ENCODE results near the gene TP53AIP1. TPM values are rescaled to one million over a fixed set of nuclear protein-coding genes. Genes with fewer than 3 reads are reported as not detected.
A peak's percentile ranks its signal among the peaks of the same experiment; 100 is the strongest.

Gene TP53AIP1
- total RNA-seq, 2 experiments from 2014 or later = not detected

DNA sequence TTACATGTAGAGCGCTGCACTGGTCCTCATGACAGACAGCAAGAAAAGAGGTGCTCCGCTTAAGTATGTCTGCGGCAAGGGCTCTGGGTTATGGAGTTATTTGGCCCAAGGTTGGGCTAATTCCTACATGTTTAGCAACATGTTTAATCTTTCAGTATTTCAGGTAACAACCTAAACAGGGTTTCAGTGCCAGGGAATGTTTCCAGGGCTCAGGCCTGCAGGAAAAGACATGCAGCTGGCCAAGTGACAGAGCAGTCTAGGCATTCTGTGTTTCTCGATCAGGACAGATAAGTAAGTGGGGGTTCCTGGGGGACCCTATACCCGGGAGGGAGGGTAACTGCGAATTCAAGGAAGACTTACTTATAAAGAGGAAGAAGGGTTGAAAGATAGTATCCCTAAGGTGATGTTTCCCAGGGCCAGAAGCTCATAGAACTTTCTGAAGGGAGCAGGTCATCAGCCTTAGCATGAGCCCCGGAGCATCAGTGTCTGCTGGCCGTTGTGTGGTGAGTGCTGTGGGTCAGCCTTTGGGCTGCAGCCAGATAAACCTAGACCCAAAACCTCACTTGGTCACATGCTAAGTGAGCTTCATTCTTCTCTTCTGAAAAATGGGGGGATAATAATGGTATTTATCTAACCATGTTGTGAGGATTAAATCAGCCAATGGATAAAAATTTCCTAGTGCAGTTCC is 33.1 kb downstream of the TP53AIP1 start:
- no peak for DNase-seq
- H3K4me1 Mint-ChIP-seq (ENCODE audit: low read depth) = peaks cover 9% of the 10 kb centered on the region
- H3K27ac Mint-ChIP-seq = no peak overlapping the region
- TF ChIP-seq, protein P1, sequence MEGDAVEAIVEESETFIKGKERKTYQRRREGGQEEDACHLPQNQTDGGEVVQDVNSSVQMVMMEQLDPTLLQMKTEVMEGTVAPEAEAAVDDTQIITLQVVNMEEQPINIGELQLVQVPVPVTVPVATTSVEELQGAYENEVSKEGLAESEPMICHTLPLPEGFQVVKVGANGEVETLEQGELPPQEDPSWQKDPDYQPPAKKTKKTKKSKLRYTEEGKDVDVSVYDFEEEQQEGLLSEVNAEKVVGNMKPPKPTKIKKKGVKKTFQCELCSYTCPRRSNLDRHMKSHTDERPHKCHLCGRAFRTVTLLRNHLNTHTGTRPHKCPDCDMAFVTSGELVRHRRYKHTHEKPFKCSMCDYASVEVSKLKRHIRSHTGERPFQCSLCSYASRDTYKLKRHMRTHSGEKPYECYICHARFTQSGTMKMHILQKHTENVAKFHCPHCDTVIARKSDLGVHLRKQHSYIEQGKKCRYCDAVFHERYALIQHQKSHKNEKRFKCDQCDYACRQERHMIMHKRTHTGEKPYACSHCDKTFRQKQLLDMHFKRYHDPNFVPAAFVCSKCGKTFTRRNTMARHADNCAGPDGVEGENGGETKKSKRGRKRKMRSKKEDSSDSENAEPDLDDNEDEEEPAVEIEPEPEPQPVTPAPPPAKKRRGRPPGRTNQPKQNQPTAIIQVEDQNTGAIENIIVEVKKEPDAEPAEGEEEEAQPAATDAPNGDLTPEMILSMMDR (IDR thresholded peaks at IDR 0.05) = no peak
- intact Hi-C loops (cut with micrococcal nuclease) = no loop called here
- no peak for ATAC-seq
- no peaks in the 10 kb centered on the region for H3K9me3 Mint-ChIP-seq
- H3K36me3 Mint-ChIP-seq (ENCODE audit: low read depth) = no peaks in the 10 kb centered on the region
- ChIA-PET CTCF (interaction anchor here (1.5 to 10.4 kb wide), 2 partner anchors 16 to 25 kb away, joined by 3 to 123 read pairs; no protein-coding TSS in a partner anchor), POLR2A (no interaction called here)
- peaks cover 24% of the 10 kb centered on the region for H3K27me3 Mint-ChIP-seq
- H3K4me3 Mint-ChIP-seq = no peak overlapping the region

GRCh38 chr11:128908391-128909246 is 34.1 kb downstream of the TP53AIP1 start:
- DNase-seq (peak; percentile 45), ATAC-seq (no peak)
- TF ChIP-seq, protein P1 (IDR thresholded peaks at IDR 0.05) = no peak
- Mint-ChIP-seq H3K9me3 (no peaks in the 10 kb centered on the region), H3K27ac (no peak overlapping the region), H3K4me1 (ENCODE audit: low read depth) (peaks cover 12% of the 10 kb centered on the region), H3K36me3 (ENCODE audit: low read depth) (no peaks in the 10 kb centered on the region), H3K27me3 (peaks cover 31% of the 10 kb centered on the region), H3K4me3 (no peak overlapping the region)
- ChIA-PET CTCF (interaction anchor here (1.1 to 10.4 kb wide), 6 partner anchors 17 to 48 kb away, joined by 3 to 123 read pairs (median 19); partner anchors contain the start of gene KCNJ5), POLR2A (no interaction called here)
- intact Hi-C loops (cut with micrococcal nuclease) = no loop called here

DNA sequence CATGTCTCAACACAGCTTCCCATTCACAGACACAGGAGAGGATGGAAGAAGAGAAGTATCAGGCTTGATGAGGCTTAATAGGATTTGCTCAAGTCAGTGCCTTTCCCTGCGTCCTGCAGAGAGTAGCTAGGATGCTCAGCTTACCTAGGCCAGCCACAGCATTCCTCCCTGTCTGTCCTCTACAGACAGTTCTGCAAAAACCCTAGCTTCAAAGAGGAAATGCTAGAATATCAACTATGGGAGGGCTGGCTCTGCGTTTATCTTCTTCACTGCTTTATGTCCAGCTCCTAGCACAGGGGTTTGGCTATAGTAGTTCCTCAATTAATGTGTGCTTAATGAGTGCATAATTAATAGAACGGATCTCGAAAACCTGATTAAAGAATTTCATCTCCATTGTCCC is 35.1 kb downstream of the TP53AIP1 start:
- ChIA-PET CTCF (interaction anchor here (1.1 to 10.4 kb wide), 5 partner anchors 16 to 49 kb away, joined by 3 to 123 read pairs (median 33); partner anchors contain the start of gene KCNJ5), POLR2A (no interaction called here)
- no peaks in the 10 kb centered on the region for H3K9me3 Mint-ChIP-seq
- TF ChIP-seq, protein P1 (IDR thresholded peaks at IDR 0.05) = no peak
- H3K27ac Mint-ChIP-seq = no peak overlapping the region
- peaks cover 12% of the 10 kb centered on the region for H3K4me1 Mint-ChIP-seq (ENCODE audit: low read depth)
- H3K36me3 Mint-ChIP-seq (ENCODE audit: low read depth) = no peaks in the 10 kb centered on the region
- peaks cover 31% of the 10 kb centered on the region for H3K27me3 Mint-ChIP-seq
- no peak for DNase-seq
- no peak overlapping the region for H3K4me3 Mint-ChIP-seq
- intact Hi-C loops (cut with micrococcal nuclease) = no loop called here
- no peak for ATAC-seq

- H3K9me3 Mint-ChIP-seq = no peaks in the 10 kb centered on the region
- intact Hi-C loops (cut with micrococcal nuclease) = no loop called here
These were observed 36.3 kb downstream of the TP53AIP1 start for GRCh38 chr11:128906185-128907050.

More at GRCh38 chr11:128906185-128907050, 36.3 kb downstream of the TP53AIP1 start:
- peak overlapping the region; percentile 68 for H3K4me3 Mint-ChIP-seq
- H3K36me3 Mint-ChIP-seq (ENCODE audit: low read depth) = no peaks in the 10 kb centered on the region
- DNase-seq (no peak), ATAC-seq (no peak)
- H3K4me1 Mint-ChIP-seq (ENCODE audit: low read depth) = peaks cover 12% of the 10 kb centered on the region
- ChIA-PET POLR2A (interaction anchor here (0.7 kb wide), 2 partner anchors 37 to 234 kb away, joined by 3 read pairs; no protein-coding TSS in a partner anchor), CTCF (interaction anchor here (1.0 to 10.4 kb wide), 12 partner anchors 8 to 50 kb away, joined by 3 to 123 read pairs (median 6); partner anchors contain the start of gene KCNJ5)
- TF ChIP-seq, protein P1 (IDR thresholded peaks at IDR 0.05) = no peak
- no peak overlapping the region for H3K27ac Mint-ChIP-seq
- H3K27me3 Mint-ChIP-seq = peaks cover 29% of the 10 kb centered on the region
